Measurements from ENCODE around the gene DNAJC15.
A peak's percentile ranks its signal among the peaks of the same experiment; 100 is the strongest.
"Not testable (repeated sequence)": the region's sequence is repeated elsewhere in the genome, so short reads cannot be mapped to it uniquely, and the experiment has no call there.

Gene DNAJC15

GRCh38 chr13:42984026-42984425 is 39.4 kb upstream of the DNAJC15 start:
- Histone ChIP-seq H3K27me3 (replicated peaks; ENCODE audit: control insufficient read depth, insufficient read depth, low read length) (no peaks in the 10 kb centered on the region), H3K36me3 (ENCODE audit: control insufficient read depth, insufficient read depth, low read length) (no peaks in the 10 kb centered on the region; the same call in 1 of the 2 replicates), H3K4me3 (replicated peaks; ENCODE audit: low read depth, low read length) (no peak overlapping the region)
- no peak for TF ChIP-seq CTCF (IDR thresholded peaks at IDR 0.05; ENCODE audit: insufficient read depth, low read length, poor library complexity, severe bottlenecking)
- DNase-seq (ENCODE audit: extremely low read depth, insufficient read length): no peak

GRCh38 chr13:42984691-42985090 is 38.7 kb upstream of the DNAJC15 start:
- Histone ChIP-seq H3K36me3 (ENCODE audit: control insufficient read depth, insufficient read depth, low read length) (no peaks in the 10 kb centered on the region; the same call in 1 of the 2 replicates), H3K27me3 (replicated peaks; ENCODE audit: control insufficient read depth, insufficient read depth, low read length) (no peaks in the 10 kb centered on the region), H3K4me3 (replicated peaks; ENCODE audit: low read depth, low read length) (no peak overlapping the region)
- no peak for DNase-seq (ENCODE audit: extremely low read depth, insufficient read length)
- no peak for TF ChIP-seq CTCF (IDR thresholded peaks at IDR 0.05; ENCODE audit: insufficient read depth, low read length, poor library complexity, severe bottlenecking)

GRCh38 chr13:42985312-42986175 is 37.8 kb upstream of the DNAJC15 start:
- Histone ChIP-seq H3K27me3 (replicated peaks; ENCODE audit: control insufficient read depth, insufficient read depth, low read length) (no peaks in the 10 kb centered on the region), H3K36me3 (ENCODE audit: control insufficient read depth, insufficient read depth, low read length) (no peaks in the 10 kb centered on the region; the same call in 1 of the 2 replicates), H3K4me3 (replicated peaks; ENCODE audit: low read depth, low read length) (no peak overlapping the region)
- no peak for TF ChIP-seq CTCF (IDR thresholded peaks at IDR 0.05; ENCODE audit: insufficient read depth, low read length, poor library complexity, severe bottlenecking)
- no peak for DNase-seq (ENCODE audit: extremely low read depth, insufficient read length)

- no peak for TF ChIP-seq CTCF (IDR thresholded peaks at IDR 0.05; ENCODE audit: insufficient read depth, low read length, poor library complexity, severe bottlenecking)
- Histone ChIP-seq H3K27me3 (replicated peaks; ENCODE audit: control insufficient read depth, insufficient read depth, low read length) (no peaks in the 10 kb centered on the region), H3K4me3 (replicated peaks; ENCODE audit: low read depth, low read length) (no peak overlapping the region), H3K36me3 (ENCODE audit: control insufficient read depth, insufficient read depth, low read length) (no peaks in the 10 kb centered on the region; the same call in 1 of the 2 replicates)
- no peak for DNase-seq (ENCODE audit: extremely low read depth, insufficient read length)
Observed at GRCh38 chr13:42986176-42986574, 37.2 kb upstream of the DNAJC15 start.

- Histone ChIP-seq H3K4me3 (replicated peaks; ENCODE audit: low read depth, low read length) (peak overlapping the region; percentile 77), H3K27me3 (replicated peaks; ENCODE audit: control insufficient read depth, insufficient read depth, low read length) (no peaks in the 10 kb centered on the region), H3K36me3 (ENCODE audit: control insufficient read depth, insufficient read depth, low read length) (no peaks in the 10 kb centered on the region; the same call in 1 of the 2 replicates)
- DNase-seq (ENCODE audit: extremely low read depth, insufficient read length): no peak
- no peak for TF ChIP-seq CTCF (IDR thresholded peaks at IDR 0.05; ENCODE audit: insufficient read depth, low read length, poor library complexity, severe bottlenecking)
Observed at GRCh38 chr13:42990291-42991232, 32.8 kb upstream of the DNAJC15 start.

GRCh38 chr13:42991233-42991897 is 32.0 kb upstream of the DNAJC15 start:
- H3K27me3 ChIP-seq (replicated peaks; ENCODE audit: control insufficient read depth, insufficient read depth, low read length); H3K36me3 ChIP-seq (ENCODE audit: control insufficient read depth, insufficient read depth, low read length); DNase-seq (ENCODE audit: extremely low read depth, insufficient read length): not testable (repeated sequence)
- peak overlapping the region; percentile 77 for H3K4me3 ChIP-seq (replicated peaks; ENCODE audit: low read depth, low read length)
